Measurements from ENCODE around the gene RABEP1.

The RABEP1 gene

DNA sequence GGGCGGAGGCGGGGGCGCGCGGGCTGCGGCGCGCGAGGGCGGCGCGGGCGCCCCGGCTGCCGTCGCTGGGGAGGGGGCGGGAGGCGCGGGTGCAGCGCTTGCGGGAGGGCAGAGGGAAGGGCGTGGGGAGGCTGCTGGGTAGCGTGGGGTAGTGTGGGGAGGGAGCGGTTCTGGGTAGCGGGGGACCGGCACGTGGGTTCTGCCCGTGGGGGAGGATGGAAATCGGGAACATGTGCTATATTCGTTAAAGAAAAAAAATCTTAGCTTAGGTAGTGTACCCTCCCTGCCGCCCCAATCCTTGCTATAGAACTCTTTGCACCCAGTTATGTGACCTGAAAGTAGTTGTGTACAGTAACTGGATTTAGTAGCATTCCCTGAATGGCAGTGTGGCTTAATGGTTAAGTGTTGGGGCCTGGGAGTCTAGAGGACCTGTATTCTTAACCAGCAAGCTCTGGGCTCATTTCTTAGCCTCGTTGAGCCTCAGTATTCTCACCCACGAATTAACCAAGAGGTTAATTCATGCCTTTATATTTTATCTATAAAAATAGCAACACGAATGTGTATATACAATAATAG is 646 bp downstream of the RABEP1 start:
- ATAC-seq, result peak; percentile 7; the same call in 2 of the 3 replicates
- TF ChIP-seq ZFP30 (CRISPR knock-in tag; IDR thresholded peaks at IDR 0.05) (no peak), ZFP3 (CRISPR knock-in tag; IDR thresholded peaks at IDR 0.05) (no peak), GLIS3 (CRISPR knock-in tag; IDR thresholded peaks at IDR 0.05) (no peak), ZNF8 (CRISPR knock-in tag; IDR thresholded peaks at IDR 0.05) (no peak), TOX (CRISPR knock-in tag; IDR thresholded peaks at IDR 0.05; ENCODE audit: borderline replicate concordance) (no peak), ISL1 (CRISPR knock-in tag; IDR thresholded peaks at IDR 0.05) (no peak), PPARA (CRISPR knock-in tag; IDR thresholded peaks at IDR 0.05; ENCODE audit: borderline replicate concordance) (no peak), ZC3H10 (CRISPR knock-in tag; IDR thresholded peaks at IDR 0.05) (no peak), SNAI2 (CRISPR knock-in tag; IDR thresholded peaks at IDR 0.05) (no peak), TCF4 (CRISPR knock-in tag; IDR thresholded peaks at IDR 0.05; ENCODE audit: borderline replicate concordance) (no peak), RARB (CRISPR knock-in tag; IDR thresholded peaks at IDR 0.05) (no peak), ESRRG (CRISPR knock-in tag; IDR thresholded peaks at IDR 0.05) (no peak), ZNF565 (CRISPR knock-in tag; conservative IDR thresholded peaks at IDR 0.05; ENCODE audit: low read depth) (no peak), BACH2 (CRISPR knock-in tag; IDR thresholded peaks at IDR 0.05; ENCODE audit: borderline replicate concordance) (no peak)
- TF ChIP-seq, protein P1, sequence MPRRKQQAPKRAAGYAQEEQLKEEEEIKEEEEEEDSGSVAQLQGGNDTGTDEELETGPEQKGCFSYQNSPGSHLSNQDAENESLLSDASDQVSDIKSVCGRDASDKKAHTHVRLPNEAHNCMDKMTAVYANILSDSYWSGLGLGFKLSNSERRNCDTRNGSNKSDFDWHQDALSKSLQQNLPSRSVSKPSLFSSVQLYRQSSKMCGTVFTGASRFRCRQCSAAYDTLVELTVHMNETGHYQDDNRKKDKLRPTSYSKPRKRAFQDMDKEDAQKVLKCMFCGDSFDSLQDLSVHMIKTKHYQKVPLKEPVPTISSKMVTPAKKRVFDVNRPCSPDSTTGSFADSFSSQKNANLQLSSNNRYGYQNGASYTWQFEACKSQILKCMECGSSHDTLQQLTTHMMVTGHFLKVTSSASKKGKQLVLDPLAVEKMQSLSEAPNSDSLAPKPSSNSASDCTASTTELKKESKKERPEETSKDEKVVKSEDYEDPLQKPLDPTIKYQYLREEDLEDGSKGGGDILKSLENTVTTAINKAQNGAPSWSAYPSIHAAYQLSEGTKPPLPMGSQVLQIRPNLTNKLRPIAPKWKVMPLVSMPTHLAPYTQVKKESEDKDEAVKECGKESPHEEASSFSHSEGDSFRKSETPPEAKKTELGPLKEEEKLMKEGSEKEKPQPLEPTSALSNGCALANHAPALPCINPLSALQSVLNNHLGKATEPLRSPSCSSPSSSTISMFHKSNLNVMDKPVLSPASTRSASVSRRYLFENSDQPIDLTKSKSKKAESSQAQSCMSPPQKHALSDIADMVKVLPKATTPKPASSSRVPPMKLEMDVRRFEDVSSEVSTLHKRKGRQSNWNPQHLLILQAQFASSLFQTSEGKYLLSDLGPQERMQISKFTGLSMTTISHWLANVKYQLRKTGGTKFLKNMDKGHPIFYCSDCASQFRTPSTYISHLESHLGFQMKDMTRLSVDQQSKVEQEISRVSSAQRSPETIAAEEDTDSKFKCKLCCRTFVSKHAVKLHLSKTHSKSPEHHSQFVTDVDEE (CRISPR knock-in tag; IDR thresholded peaks at IDR 0.05), result no peak
- TF ChIP-seq, protein P2, sequence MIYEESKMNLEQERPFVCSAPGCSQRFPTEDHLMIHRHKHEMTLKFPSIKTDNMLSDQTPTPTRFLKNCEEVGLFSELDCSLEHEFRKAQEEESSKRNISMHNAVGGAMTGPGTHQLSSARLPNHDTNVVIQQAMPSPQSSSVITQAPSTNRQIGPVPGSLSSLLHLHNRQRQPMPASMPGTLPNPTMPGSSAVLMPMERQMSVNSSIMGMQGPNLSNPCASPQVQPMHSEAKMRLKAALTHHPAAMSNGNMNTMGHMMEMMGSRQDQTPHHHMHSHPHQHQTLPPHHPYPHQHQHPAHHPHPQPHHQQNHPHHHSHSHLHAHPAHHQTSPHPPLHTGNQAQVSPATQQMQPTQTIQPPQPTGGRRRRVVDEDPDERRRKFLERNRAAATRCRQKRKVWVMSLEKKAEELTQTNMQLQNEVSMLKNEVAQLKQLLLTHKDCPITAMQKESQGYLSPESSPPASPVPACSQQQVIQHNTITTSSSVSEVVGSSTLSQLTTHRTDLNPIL (CRISPR knock-in tag; IDR thresholded peaks at IDR 0.05; ENCODE audit: low read depth), result no peak
- TF ChIP-seq, protein P3, sequence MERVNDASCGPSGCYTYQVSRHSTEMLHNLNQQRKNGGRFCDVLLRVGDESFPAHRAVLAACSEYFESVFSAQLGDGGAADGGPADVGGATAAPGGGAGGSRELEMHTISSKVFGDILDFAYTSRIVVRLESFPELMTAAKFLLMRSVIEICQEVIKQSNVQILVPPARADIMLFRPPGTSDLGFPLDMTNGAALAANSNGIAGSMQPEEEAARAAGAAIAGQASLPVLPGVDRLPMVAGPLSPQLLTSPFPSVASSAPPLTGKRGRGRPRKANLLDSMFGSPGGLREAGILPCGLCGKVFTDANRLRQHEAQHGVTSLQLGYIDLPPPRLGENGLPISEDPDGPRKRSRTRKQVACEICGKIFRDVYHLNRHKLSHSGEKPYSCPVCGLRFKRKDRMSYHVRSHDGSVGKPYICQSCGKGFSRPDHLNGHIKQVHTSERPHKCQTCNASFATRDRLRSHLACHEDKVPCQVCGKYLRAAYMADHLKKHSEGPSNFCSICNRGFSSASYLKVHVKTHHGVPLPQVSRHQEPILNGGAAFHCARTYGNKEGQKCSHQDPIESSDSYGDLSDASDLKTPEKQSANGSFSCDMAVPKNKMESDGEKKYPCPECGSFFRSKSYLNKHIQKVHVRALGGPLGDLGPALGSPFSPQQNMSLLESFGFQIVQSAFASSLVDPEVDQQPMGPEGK (CRISPR knock-in tag; IDR thresholded peaks at IDR 0.05; ENCODE audit: borderline replicate concordance), result no peak

DNA sequence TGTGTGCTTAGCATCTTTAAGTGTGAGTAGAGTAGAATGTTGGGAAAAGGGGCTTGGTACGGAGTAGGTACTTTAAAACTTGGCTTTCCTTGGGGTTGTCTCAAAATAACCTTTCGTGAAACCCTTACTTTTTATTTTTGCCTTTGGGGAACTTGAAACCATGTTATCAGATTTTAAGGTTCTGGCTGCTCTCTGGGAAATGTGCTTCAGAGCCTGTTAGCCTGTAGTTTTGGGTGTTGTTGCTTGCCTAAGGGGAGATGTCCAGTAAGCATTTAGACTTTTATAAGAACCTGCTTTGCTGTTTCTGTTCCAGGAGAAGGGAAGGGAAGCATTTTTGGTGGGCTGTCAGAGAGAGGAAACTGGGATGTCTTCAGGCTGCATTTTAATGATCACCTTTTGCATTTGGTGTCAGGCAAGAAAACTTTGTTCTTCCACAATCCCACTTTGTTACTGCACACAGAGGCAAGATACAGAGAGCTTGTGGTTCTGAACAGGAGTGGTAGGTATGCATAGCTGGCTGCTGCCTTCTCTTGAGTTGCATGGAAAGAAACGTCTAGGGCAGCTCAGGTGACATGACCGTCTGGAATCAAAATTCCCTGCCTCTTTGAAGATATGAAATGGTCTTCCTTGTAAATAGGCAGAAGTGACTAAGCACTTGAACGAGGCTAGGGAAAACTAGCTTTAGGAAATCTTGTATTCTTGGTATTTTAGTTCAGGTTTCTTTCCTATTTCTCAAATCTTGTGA is 1.7 kb downstream of the RABEP1 start:
- TF ChIP-seq BACH2 (CRISPR knock-in tag; IDR thresholded peaks at IDR 0.05; ENCODE audit: borderline replicate concordance) (no peak), ESRRG (CRISPR knock-in tag; IDR thresholded peaks at IDR 0.05) (no peak), ZNF565 (CRISPR knock-in tag; conservative IDR thresholded peaks at IDR 0.05; ENCODE audit: low read depth) (no peak), ZNF8 (CRISPR knock-in tag; IDR thresholded peaks at IDR 0.05) (no peak), OSR1 (CRISPR knock-in tag; IDR thresholded peaks at IDR 0.05) (no peak), PPARA (CRISPR knock-in tag; IDR thresholded peaks at IDR 0.05; ENCODE audit: borderline replicate concordance) (no peak), ZC3H10 (CRISPR knock-in tag; IDR thresholded peaks at IDR 0.05) (no peak), ZNF70 (CRISPR knock-in tag; IDR thresholded peaks at IDR 0.05) (no peak), ARNTL (CRISPR knock-in tag; IDR thresholded peaks at IDR 0.05; ENCODE audit: borderline replicate concordance, low read depth) (no peak), ZFP3 (CRISPR knock-in tag; IDR thresholded peaks at IDR 0.05) (no peak), ZFP30 (CRISPR knock-in tag; IDR thresholded peaks at IDR 0.05) (no peak)
- TF ChIP-seq, protein P2 (CRISPR knock-in tag; IDR thresholded peaks at IDR 0.05; ENCODE audit: low read depth), result no peak
- TF ChIP-seq, protein P1 (CRISPR knock-in tag; IDR thresholded peaks at IDR 0.05), result no peak
- TF ChIP-seq, protein P4, sequence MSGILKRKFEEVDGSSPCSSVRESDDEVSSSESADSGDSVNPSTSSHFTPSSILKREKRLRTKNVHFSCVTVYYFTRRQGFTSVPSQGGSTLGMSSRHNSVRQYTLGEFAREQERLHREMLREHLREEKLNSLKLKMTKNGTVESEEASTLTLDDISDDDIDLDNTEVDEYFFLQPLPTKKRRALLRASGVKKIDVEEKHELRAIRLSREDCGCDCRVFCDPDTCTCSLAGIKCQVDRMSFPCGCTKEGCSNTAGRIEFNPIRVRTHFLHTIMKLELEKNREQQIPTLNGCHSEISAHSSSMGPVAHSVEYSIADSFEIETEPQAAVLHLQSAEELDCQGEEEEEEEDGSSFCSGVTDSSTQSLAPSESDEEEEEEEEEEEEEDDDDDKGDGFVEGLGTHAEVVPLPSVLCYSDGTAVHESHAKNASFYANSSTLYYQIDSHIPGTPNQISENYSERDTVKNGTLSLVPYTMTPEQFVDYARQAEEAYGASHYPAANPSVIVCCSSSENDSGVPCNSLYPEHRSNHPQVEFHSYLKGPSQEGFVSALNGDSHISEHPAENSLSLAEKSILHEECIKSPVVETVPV (CRISPR knock-in tag; IDR thresholded peaks at IDR 0.05), result no peak
- no peak for ATAC-seq

Data from SK-N-SH treated with all-trans-retinoic acid at 6 μM for 48 hours (cell line).